Colonic mucosa (tissue), 4 donors: ENCODE measurements around the gene WDR5. TPM values are rescaled to one million over a fixed set of nuclear protein-coding genes. Genes with fewer than 3 reads are reported as not detected.

Source experiments
- DNase-seq: peaks from one replicate; pipeline ENCODE4 v3.0.0-alpha.2; 2020
- H3K27ac ChIP-seq: fragments of 200-600 bp; one replicate; pipeline ENCODE4 v1.8.0; 2021
- H3K27me3 ChIP-seq: fragments of 200-600 bp; one replicate; pipeline ENCODE4 v1.8.0; 2021
- H3K36me3 ChIP-seq: fragments of 200-600 bp; one replicate; pipeline ENCODE4 v1.8.0; 2021
- H3K4me1 ChIP-seq: fragments of 200-600 bp; one replicate; pipeline ENCODE4 v1.8.0; 2021; ENCODE audit warnings: mild to moderate bottlenecking
- H3K4me3 ChIP-seq: fragments of 200-600 bp; one replicate; pipeline ENCODE4 v1.8.0; 2021
- H3K9ac ChIP-seq, 2 donors: one replicate each; pipeline ENCODE4 v1.7.0; 2013; ENCODE audit warnings: control low read depth in 2 of 2, low read depth in 2 of 2, low read length in 2 of 2
- H3K9me3 ChIP-seq: fragments of 200-600 bp; one replicate; pipeline ENCODE4 v1.8.0; 2021
- intact Hi-C: fragments of 100-400 bp; cut with DNase I; formaldehyde crosslinking; loops from one replicate; pipeline ENCODE4 v1.14.1; 2022
- total RNA-seq, 2 donors: library from RNA; stranded (reverse); fragmentation: NEBNext Ultra II Directional in 1 of 2; extraction: Animal tissue kit (Norgen Biotek cat#: 25700) in 1 of 2; gene quantifications; one replicate each; pipeline ENCODE4 v1.2.1, GENCODE V29; 2021
- TF ChIP-seq, protein P1 (sequence below): fragments of 200-600 bp; IDR thresholded peaks from one replicate; pipeline ENCODE4 v1.8.0; 2022; ENCODE audit warnings: antibody characterized with exemption, mild to moderate bottlenecking
- donor health status: healthy.
- donor health status: DM: no; HTN: no; CAD: no.
- donor health status: DM: no; HTN: no; CAD: no.

The WDR5 gene
- total RNA-seq, 2 donors from 2014 or later: 22.6 to 38.2 TPM

- intact Hi-C loops: no loop called here
- Histone ChIP-seq H3K27ac (no peak overlapping the region), H3K36me3 (no peaks in the 10 kb centered on the region), H3K4me1 (no peaks in the 10 kb centered on the region), H3K9me3 (no peaks in the 10 kb centered on the region), H3K4me3 (no peak overlapping the region), H3K9ac (no peak overlapping the region), H3K27me3 (peaks cover 3% of the 10 kb centered on the region)
- DNase-seq: no peak
- TF ChIP-seq, protein P1, sequence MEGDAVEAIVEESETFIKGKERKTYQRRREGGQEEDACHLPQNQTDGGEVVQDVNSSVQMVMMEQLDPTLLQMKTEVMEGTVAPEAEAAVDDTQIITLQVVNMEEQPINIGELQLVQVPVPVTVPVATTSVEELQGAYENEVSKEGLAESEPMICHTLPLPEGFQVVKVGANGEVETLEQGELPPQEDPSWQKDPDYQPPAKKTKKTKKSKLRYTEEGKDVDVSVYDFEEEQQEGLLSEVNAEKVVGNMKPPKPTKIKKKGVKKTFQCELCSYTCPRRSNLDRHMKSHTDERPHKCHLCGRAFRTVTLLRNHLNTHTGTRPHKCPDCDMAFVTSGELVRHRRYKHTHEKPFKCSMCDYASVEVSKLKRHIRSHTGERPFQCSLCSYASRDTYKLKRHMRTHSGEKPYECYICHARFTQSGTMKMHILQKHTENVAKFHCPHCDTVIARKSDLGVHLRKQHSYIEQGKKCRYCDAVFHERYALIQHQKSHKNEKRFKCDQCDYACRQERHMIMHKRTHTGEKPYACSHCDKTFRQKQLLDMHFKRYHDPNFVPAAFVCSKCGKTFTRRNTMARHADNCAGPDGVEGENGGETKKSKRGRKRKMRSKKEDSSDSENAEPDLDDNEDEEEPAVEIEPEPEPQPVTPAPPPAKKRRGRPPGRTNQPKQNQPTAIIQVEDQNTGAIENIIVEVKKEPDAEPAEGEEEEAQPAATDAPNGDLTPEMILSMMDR: no peak
Measured at GRCh38 chr9:134179918-134180785, 44.3 kb downstream of the WDR5 start.

- Histone ChIP-seq H3K4me1 (no peaks in the 10 kb centered on the region), H3K4me3 (no peak overlapping the region), H3K27ac (no peak overlapping the region), H3K9me3 (no peaks in the 10 kb centered on the region), H3K36me3 (no peaks in the 10 kb centered on the region), H3K27me3 (peaks cover 3% of the 10 kb centered on the region), H3K9ac (no peak overlapping the region)
- intact Hi-C loops: no loop called here
- TF ChIP-seq, protein P1: no peak
- DNase-seq: no peak
Measured at GRCh38 chr9:134180786-134181647, 45.1 kb downstream of the WDR5 start.

DNA sequence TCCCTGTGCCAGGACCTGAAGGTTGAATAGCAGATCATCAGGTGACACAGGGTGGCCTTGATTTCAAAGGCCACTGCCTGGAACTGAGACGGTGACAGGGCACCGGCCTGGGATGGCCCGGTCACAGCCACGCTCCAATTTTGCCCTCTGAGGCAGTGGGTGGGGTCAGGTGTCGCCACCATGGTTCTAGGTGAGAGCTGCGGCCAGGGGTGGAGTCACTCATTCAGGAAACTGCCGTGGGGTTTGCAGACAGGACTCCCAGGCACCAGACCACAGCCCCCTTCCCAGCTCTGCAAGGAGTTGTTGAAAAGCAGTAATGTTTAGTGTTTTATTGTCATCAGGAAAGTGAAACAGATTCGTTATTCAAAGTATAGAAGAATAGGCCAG, 45.8 kb downstream of the WDR5 start:
- Histone ChIP-seq H3K27ac (no peak overlapping the region), H3K4me3 (no peak overlapping the region), H3K9me3 (no peaks in the 10 kb centered on the region), H3K4me1 (no peaks in the 10 kb centered on the region), H3K36me3 (no peaks in the 10 kb centered on the region), H3K27me3 (no peaks in the 10 kb centered on the region), H3K9ac (no peak overlapping the region)
- DNase-seq: no peak
- intact Hi-C loops: no loop called here
- TF ChIP-seq, protein P1: no peak

DNA sequence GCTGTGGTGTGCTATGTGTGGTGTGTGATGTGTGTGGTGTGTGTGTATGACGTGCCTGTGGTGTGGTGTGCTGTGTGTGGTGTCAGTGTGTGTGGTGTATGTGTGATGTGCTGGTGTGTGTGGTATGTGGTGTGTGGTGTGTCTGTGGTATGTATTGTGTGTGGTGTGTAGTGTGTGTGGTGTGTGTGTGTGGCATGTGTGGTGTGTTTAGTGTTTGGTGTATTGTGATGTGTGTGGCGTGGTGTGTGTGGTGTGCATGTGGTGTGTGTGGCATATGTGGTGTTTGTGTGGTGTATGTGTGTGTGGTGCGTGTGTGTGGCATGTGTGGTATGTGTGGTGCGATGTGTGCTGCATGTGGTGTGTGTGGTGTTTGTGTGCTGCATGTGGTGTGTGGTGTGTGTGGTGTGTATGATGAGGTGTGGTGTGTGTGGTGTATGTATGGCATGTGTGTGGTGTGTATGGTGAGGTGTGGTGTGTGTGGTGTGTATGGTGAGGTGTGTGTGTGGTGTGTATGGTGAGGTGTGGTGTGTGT, 46.7 kb downstream of the WDR5 start:
- no peak overlapping the region for H3K9ac ChIP-seq
- no peaks in the 10 kb centered on the region for H3K27me3 ChIP-seq
- H3K4me3 ChIP-seq: no peak overlapping the region
- no peaks in the 10 kb centered on the region for H3K9me3 ChIP-seq
- no peaks in the 10 kb centered on the region for H3K36me3 ChIP-seq
- no peak overlapping the region for H3K27ac ChIP-seq
- TF ChIP-seq, protein P1: no peak
- intact Hi-C loops: no loop called here
- H3K4me1 ChIP-seq: no peaks in the 10 kb centered on the region
- DNase-seq: no peak

DNA sequence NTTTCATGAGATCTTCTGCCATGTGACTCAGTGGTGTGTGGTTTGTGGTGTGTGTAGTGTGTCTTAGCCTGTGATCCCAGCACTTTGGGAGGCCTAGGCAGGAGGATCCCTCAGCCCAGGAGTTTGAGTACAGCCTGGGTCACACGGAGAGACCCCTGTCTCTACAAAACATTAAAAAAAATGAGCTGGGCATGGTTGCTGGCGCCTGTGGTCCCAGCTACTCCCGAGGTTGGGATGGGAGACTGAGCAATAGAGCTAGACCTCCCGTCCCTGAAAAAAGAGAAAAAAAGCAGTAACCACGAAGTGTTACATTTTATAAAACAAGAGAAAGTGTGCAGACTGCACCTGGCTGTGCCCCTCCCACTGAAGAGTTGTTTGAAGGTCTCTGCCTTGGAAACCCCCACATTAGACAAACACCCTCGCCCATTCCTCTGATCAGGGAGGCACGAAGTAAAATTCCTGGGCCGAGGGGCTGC, 49.7 kb downstream of the WDR5 start:
- no peaks in the 10 kb centered on the region for H3K9me3 ChIP-seq
- TF ChIP-seq, protein P1: no peak
- H3K27me3 ChIP-seq: no peaks in the 10 kb centered on the region
- no peak overlapping the region for H3K27ac ChIP-seq
- no peak overlapping the region for H3K9ac ChIP-seq
- no peaks in the 10 kb centered on the region for H3K4me1 ChIP-seq
- H3K4me3 ChIP-seq: no peak overlapping the region
- no peak for DNase-seq
- H3K36me3 ChIP-seq: no peaks in the 10 kb centered on the region
- intact Hi-C loops: no loop called here
